H1 (cell line): Measurements from ENCODE around the gene HNRNPAB. TPM values are rescaled to one million over a fixed set of nuclear protein-coding genes. Genes with fewer than 3 reads are reported as not detected.

Source experiments
- polyA plus RNA-seq, 7 experiments: library from polyadenylated mRNA; depleted of rRNA in 3 of 7; stranded (reverse) in 5 of 7; unstranded in 2 of 7; fragments of >200 nt in 5 of 7; fragments of 200-250 nt in 2 of 7; gene quantifications; 1 replicate in 5 of 7; 2 replicates in 1 of 7; 4 replicates in 1 of 7; pipeline versions ENCODE4 v1.2.1 to v1.2.3, GENCODE V29; 2011 to 2013; ENCODE audit warnings: missing spikeins in 2 of 7, mixed read lengths in 2 of 7
- total RNA-seq: library from RNA; stranded (reverse); fragmentation: NEBNext Ultra II Directional; extraction: Animal tissue kit (Norgen Biotek cat#: 25700); gene quantifications from 2 replicates; pipeline ENCODE4 v1.2.1, GENCODE V29; 2021
- TF ChIP-seq, protein P1 (sequence below): fragments of 300-600 bp; sonication (generic); IDR thresholded peaks from 2 replicates; pipeline ENCODE4 v1.7.1; 2012; ENCODE audit warnings: low read length, moderate library complexity, mild to moderate bottlenecking, inconsistent platforms; ENCODE audit not compliant: insufficient replicate concordance

HNRNPAB gene
- total and polyA plus RNA-seq, 2 of the 8 experiments (the other 6 are each of a cell fraction or from before 2014, with no cell fraction given) = 373 to 563 TPM

DNA sequence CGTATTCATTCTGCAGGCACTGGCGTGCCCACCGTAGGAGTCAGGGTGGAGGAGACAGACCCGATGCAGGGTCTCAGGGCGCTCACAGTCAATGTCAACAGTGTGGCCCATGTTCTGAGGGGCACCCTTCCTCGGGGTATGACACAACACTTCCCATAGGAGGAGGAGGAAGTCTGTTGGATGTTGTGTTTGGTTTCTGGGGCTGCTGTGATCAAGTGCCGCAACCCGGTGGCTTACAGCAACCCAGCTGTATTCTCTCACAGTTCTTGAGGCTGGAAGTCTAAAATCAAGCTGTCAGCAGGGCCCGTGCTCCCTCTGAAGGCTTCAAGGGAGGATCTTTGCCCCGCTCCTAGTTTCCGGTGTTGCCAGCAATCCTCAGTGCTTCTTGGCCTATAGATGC lies 5.6 kb upstream of the HNRNPAB start (continued):
- TF ChIP-seq, protein P1, sequence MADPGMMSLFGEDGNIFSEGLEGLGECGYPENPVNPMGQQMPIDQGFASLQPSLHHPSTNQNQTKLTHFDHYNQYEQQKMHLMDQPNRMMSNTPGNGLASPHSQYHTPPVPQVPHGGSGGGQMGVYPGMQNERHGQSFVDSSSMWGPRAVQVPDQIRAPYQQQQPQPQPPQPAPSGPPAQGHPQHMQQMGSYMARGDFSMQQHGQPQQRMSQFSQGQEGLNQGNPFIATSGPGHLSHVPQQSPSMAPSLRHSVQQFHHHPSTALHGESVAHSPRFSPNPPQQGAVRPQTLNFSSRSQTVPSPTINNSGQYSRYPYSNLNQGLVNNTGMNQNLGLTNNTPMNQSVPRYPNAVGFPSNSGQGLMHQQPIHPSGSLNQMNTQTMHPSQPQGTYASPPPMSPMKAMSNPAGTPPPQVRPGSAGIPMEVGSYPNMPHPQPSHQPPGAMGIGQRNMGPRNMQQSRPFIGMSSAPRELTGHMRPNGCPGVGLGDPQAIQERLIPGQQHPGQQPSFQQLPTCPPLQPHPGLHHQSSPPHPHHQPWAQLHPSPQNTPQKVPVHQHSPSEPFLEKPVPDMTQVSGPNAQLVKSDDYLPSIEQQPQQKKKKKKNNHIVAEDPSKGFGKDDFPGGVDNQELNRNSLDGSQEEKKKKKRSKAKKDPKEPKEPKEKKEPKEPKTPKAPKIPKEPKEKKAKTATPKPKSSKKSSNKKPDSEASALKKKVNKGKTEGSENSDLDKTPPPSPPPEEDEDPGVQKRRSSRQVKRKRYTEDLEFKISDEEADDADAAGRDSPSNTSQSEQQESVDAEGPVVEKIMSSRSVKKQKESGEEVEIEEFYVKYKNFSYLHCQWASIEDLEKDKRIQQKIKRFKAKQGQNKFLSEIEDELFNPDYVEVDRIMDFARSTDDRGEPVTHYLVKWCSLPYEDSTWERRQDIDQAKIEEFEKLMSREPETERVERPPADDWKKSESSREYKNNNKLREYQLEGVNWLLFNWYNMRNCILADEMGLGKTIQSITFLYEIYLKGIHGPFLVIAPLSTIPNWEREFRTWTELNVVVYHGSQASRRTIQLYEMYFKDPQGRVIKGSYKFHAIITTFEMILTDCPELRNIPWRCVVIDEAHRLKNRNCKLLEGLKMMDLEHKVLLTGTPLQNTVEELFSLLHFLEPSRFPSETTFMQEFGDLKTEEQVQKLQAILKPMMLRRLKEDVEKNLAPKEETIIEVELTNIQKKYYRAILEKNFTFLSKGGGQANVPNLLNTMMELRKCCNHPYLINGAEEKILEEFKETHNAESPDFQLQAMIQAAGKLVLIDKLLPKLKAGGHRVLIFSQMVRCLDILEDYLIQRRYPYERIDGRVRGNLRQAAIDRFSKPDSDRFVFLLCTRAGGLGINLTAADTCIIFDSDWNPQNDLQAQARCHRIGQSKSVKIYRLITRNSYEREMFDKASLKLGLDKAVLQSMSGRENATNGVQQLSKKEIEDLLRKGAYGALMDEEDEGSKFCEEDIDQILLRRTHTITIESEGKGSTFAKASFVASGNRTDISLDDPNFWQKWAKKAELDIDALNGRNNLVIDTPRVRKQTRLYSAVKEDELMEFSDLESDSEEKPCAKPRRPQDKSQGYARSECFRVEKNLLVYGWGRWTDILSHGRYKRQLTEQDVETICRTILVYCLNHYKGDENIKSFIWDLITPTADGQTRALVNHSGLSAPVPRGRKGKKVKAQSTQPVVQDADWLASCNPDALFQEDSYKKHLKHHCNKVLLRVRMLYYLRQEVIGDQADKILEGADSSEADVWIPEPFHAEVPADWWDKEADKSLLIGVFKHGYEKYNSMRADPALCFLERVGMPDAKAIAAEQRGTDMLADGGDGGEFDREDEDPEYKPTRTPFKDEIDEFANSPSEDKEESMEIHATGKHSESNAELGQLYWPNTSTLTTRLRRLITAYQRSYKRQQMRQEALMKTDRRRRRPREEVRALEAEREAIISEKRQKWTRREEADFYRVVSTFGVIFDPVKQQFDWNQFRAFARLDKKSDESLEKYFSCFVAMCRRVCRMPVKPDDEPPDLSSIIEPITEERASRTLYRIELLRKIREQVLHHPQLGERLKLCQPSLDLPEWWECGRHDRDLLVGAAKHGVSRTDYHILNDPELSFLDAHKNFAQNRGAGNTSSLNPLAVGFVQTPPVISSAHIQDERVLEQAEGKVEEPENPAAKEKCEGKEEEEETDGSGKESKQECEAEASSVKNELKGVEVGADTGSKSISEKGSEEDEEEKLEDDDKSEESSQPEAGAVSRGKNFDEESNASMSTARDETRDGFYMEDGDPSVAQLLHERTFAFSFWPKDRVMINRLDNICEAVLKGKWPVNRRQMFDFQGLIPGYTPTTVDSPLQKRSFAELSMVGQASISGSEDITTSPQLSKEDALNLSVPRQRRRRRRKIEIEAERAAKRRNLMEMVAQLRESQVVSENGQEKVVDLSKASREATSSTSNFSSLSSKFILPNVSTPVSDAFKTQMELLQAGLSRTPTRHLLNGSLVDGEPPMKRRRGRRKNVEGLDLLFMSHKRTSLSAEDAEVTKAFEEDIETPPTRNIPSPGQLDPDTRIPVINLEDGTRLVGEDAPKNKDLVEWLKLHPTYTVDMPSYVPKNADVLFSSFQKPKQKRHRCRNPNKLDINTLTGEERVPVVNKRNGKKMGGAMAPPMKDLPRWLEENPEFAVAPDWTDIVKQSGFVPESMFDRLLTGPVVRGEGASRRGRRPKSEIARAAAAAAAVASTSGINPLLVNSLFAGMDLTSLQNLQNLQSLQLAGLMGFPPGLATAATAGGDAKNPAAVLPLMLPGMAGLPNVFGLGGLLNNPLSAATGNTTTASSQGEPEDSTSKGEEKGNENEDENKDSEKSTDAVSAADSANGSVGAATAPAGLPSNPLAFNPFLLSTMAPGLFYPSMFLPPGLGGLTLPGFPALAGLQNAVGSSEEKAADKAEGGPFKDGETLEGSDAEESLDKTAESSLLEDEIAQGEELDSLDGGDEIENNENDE = no peak
